GM10266 (cell line): Measurements from ENCODE around the gene NID1.
"Not testable (repeated sequence)": the region's sequence is repeated elsewhere in the genome, so short reads cannot be mapped to it uniquely, and the experiment has no call there.

Experiments used
- DNase-seq: peaks from one replicate; pipeline ENCODE4 v3.0.0; 2012; ENCODE audit errors: extremely low spot score
- TF ChIP-seq, protein P1 (sequence below): IDR thresholded peaks from 2 replicates; pipeline ENCODE4 v1.5.1; 2012; ENCODE audit warnings: mild to moderate bottlenecking, low read depth; ENCODE audit not compliant: control insufficient read depth, insufficient read depth; ENCODE audit errors: missing control alignments

Gene NID1

DNA sequence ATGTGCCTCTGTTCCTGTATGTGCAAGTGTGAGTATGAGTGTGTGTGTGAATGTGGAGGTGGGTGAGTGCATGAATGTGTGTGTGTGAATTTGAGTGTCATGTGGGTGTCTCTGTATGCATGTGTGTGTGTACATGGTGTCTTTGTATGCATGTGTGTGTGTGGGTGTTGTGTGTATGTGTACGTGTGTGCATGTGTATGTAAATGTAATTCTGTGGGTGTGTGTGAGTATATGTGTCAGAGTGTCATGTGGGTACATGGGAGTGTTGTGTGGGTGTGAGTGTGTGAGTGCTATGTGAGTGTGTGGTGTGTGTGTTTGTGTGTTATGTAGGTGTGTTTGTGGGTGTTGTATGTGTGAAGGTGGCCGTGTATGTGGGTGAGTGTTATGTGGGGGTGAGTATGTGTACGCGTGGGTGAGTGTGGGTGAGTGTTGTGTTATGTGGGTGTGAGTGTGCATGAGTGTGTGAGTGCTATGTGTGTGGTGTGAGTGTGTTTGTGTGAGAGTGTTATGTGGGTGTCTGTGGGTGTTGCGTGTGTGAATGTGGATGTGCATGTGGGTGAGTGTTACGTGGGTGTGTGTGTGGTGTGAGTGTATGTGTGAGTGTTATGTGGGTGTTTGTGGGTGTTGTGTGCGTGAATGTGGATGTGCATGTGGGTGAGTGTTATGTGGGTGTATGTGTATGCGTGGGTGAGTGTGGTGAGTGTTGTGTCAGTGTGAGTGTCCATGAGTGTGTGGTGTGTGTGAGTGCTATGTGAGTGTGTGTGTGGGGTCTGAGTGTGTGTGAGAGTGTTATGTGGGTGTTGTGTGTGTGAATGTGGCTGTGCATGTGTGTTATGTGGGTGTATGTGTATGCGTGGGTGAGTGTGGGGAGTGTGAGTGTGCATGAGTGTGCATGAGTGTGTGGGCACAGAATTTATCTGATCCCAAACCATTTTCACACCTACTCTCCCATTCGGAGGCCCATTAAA, 36.6 kb upstream of the NID1 start:
- TF ChIP-seq, protein P1, sequence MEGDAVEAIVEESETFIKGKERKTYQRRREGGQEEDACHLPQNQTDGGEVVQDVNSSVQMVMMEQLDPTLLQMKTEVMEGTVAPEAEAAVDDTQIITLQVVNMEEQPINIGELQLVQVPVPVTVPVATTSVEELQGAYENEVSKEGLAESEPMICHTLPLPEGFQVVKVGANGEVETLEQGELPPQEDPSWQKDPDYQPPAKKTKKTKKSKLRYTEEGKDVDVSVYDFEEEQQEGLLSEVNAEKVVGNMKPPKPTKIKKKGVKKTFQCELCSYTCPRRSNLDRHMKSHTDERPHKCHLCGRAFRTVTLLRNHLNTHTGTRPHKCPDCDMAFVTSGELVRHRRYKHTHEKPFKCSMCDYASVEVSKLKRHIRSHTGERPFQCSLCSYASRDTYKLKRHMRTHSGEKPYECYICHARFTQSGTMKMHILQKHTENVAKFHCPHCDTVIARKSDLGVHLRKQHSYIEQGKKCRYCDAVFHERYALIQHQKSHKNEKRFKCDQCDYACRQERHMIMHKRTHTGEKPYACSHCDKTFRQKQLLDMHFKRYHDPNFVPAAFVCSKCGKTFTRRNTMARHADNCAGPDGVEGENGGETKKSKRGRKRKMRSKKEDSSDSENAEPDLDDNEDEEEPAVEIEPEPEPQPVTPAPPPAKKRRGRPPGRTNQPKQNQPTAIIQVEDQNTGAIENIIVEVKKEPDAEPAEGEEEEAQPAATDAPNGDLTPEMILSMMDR: no peak
- DNase-seq: no peak

DNA sequence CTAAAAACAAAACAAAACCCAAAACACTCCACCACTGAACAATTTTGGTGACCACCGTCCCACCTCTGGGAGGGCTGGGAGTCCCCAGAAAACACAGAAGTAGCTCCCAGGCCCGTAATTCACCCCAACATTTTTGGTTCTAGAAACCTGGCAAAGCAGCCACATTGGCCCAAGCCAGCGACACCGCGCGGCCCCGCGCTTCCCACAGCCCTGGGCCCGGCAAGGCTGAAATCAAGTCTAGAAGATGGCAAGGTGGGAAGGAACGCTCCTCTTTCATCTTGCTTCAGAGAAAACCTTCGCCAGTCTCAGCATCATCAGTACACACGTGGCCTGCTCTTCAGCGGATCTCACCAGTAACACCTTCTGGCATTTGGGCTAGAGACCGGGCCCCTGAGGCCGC, 35.9 kb upstream of the NID1 start:
- TF ChIP-seq, protein P1: no peak
- no peak for DNase-seq

DNA sequence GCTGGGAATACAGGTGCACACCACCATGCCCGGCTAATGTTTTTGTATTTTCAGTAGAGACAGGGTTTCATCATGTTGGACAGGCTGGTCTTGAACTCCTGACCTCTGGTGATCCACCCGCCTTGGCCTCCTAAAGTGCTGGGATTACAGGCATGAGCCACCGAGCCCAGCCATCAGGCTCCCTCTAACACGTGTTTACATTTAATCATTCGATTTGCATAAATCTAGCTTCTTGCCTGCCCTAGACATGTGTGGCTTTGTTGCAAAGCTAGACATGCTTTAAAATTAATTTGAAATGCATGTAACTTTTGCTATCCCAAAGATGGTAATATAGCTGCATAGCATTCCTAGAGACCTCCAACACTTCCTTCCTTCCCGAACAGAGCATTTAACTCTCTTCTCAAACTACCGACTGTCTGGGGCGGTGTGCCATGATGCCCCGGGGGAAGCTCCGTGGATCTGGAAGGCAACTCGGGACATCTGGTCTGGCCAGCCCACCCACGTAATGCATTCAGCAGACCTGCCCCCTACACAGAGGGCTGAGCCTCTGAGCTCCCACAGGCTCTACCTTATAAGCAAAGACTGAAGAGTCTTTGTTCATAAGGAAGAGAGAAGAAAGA, 34.6 kb upstream of the NID1 start:
- TF ChIP-seq, protein P1: no peak
- DNase-seq: no peak

DNA sequence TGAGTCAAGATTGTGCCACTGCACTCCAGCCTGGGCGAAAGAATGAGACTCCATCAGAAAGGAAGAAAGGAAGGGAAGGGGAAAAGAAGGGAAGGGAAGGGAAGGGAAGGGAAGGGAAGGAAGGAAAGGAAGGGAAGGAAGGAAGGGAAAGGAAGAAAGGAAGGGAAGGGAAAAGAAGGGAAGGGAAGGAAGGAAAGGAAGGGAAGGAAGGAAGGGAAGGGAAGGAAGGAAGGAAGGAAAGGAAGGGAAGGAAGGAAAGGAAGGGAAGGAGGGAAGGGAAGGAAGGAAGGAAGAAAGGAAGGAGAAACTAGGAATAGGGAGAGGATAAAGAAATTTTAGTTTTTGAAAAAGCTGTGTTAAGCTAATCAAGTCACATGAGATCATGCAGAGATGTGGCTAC, 33.4 kb upstream of the NID1 start:
- DNase-seq: no peak
- TF ChIP-seq, protein P1: no peak

DNA sequence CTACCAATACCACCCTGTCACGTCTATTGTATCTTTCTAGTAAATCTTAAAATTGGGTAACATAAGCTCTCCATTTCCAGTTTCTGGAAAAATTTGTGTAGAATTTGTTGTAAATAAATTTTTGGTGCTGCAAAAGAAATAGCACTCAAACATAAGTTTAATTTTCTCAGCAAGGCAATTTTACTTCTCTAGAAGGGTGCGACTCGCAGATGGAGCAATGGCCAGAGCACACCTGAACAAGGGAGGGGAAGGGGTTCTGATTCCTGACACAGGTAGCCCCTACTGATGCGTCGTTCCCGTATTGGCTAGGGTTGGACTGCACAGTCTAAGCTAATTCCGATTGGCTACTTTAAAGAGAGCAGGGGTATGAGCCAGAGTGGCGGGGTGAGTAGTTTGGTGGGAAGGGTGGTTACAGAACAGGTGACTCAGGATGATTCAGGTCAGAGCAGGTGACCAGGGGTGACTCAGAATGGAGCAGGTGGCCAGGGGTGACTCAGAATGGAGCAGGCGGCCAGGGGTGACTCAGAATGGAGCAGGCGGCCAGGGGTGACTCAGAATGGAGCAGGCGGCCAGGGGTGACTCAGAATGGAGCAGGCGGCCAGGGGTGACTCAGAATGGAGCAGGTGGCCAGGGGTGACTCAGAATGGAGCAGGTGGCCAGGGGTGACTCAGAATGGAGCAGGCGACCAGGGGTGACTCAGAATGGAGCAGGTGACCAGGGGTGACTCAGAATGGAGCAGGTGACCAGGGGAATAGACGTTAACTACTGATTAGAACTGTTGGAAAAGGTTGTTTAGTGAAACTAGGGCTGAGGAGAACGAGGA, 32.0 kb upstream of the NID1 start:
- DNase-seq: not testable (repeated sequence)

DNA sequence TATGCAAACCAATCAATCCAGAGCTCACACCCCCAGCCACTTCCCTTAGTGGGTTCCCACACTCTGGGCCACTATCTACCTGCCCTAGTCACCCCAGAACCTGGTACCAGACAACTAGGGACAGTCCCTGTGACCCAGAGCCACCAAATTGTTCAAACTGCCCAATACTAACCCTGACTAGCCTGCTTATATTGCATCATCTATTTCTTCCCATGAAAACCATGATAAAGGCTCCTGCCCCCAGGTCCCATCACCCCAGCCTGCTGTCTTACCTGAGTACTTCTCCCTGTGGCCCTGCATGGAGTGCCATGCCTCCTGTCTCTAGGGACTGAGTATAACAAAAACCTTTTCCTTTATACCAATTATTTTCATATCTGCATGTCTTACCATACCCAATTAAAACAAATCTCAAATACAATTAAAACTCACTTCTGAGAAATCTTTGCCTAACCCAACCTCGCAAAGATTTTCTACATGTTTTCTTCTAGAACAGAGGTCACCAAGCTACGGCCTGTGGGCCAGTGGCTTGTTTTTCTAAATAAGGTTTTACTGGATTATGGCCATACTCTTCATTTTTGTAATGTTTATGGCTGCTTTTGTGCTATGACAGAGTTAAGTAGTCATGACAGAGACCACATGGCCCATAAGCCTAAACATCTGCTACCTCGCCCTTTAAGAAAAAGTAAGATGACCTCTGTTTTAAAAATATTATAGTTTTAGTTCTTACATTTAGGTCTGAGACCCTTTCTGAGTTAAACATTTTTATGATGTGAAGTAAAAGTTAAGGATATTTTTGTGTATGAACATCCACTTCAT, 31.0 kb upstream of the NID1 start:
- no peak for DNase-seq
- TF ChIP-seq, protein P1: no peak

DNA sequence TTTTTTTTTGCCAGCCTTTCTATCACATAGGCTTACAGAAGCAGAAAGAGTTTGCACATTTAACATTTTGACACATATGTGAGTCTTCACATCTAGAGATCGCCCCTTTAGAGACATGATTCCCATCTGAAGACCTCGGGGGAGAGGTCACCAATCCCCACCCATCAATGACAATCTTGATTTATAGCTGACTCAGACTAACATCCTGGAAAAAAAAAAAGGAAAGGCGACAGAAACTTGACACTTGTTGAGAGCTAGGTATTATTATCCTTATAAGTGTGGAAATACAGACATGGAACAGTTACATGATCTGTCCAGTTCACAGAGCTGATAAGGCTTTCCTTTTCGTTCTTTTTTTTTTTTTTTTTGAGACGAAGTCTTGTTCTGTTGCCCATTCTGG, 28.0 kb upstream of the NID1 start:
- TF ChIP-seq, protein P1: no peak
- DNase-seq: no peak
